OCI-LY7 (cell line): ENCODE results near the gene KBTBD12.

Experiments
- EZH2phosphoT487 ChIP-seq: fragments of 200-600 bp; sonication (generic); IDR thresholded peaks from 2 replicates; pipeline ENCODE4 v1.6.1; 2018; ENCODE audit warnings: low read depth, borderline replicate concordance, mild to moderate bottlenecking, mixed run types, antibody characterized with exemption, low read length, moderate library complexity, mixed read lengths
- TF ChIP-seq, protein P1 (sequence below): fragments of 200-600 bp; sonication (generic); conservative IDR thresholded peaks from 2 replicates; pipeline ENCODE4 v1.5.1; 2014; ENCODE audit warnings: mild to moderate bottlenecking, antibody characterized with exemption, low read length, moderate library complexity, mixed read lengths

DNA sequence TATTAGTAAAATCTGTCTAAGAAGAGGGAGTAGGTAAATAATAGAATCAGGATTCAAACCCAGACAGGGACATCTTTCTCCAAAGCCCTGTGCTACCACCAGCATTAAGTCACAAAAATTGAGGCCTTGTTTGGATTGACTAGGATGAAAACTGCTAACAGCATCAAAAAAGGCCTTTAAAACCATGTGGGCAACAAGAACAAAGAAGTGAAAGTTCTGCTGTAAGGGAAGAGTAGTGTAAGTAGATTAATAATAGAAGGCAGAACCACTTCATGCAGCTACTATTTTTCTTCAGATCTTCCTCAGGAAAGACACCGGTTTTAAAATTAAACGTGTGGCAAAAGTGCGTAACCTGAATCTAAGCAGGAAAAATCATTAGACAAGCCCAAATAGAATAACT, 15.3 kb upstream of the KBTBD12 start:
- TF ChIP-seq, protein P1, sequence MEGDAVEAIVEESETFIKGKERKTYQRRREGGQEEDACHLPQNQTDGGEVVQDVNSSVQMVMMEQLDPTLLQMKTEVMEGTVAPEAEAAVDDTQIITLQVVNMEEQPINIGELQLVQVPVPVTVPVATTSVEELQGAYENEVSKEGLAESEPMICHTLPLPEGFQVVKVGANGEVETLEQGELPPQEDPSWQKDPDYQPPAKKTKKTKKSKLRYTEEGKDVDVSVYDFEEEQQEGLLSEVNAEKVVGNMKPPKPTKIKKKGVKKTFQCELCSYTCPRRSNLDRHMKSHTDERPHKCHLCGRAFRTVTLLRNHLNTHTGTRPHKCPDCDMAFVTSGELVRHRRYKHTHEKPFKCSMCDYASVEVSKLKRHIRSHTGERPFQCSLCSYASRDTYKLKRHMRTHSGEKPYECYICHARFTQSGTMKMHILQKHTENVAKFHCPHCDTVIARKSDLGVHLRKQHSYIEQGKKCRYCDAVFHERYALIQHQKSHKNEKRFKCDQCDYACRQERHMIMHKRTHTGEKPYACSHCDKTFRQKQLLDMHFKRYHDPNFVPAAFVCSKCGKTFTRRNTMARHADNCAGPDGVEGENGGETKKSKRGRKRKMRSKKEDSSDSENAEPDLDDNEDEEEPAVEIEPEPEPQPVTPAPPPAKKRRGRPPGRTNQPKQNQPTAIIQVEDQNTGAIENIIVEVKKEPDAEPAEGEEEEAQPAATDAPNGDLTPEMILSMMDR, result no peak
- no peak for TF ChIP-seq EZH2phosphoT487
